H9 (cell line): ENCODE results near the gene HDAC3. TPM values are rescaled to one million over a fixed set of nuclear protein-coding genes. Genes with fewer than 3 reads are reported as not detected.

Experiments used
- DNase-seq: peaks from one replicate; pipeline ENCODE4 v3.0.0-alpha.2; 2017
- H2AFZ ChIP-seq: one replicate; pipeline ENCODE4 v1.6.1; 2013; ENCODE audit warnings: mild to moderate bottlenecking, low read length, control low read depth, moderate library complexity
- H2AK5ac ChIP-seq: 2 replicates; pipeline ENCODE4 v1.6.1; 2013; ENCODE audit warnings: low read length, control low read depth, mixed read lengths; ENCODE audit not compliant: insufficient read length
- H2BK120ac ChIP-seq: one replicate; pipeline ENCODE4 v1.6.1; 2013; ENCODE audit warnings: low read depth, mild to moderate bottlenecking, low read length, control low read depth, inconsistent platforms; ENCODE audit not compliant: poor library complexity, severe bottlenecking
- H2BK12ac ChIP-seq: 2 replicates; pipeline ENCODE4 v1.6.1; 2013; ENCODE audit warnings: low read length, control low read depth, mixed read lengths, low read depth; ENCODE audit not compliant: insufficient read length
- H2BK15ac ChIP-seq: 2 replicates; pipeline ENCODE4 v1.6.1; 2013; ENCODE audit warnings: low read depth, low read length, control low read depth
- H2BK20ac ChIP-seq: one replicate; pipeline ENCODE4 v1.6.1; 2013; ENCODE audit warnings: low read depth, mild to moderate bottlenecking, low read length, control low read depth, inconsistent platforms; ENCODE audit not compliant: poor library complexity, severe bottlenecking
- H2BK5ac ChIP-seq: 2 replicates; pipeline ENCODE4 v1.6.1; 2013; ENCODE audit warnings: low read length, control low read depth, mixed read lengths; ENCODE audit not compliant: insufficient read length
- H3K14ac ChIP-seq: 2 replicates; pipeline ENCODE4 v1.6.1; 2013; ENCODE audit warnings: low read length, control low read depth; ENCODE audit not compliant: insufficient read depth
- H3K18ac ChIP-seq: 2 replicates; pipeline ENCODE4 v1.6.1; 2013; ENCODE audit warnings: low read depth, mild to moderate bottlenecking, mixed read lengths, low read length, control low read depth; ENCODE audit not compliant: insufficient read length
- H3K23ac ChIP-seq: 2 replicates; pipeline ENCODE4 v1.6.1; 2013; ENCODE audit warnings: low read length, control low read depth, mixed read lengths, low read depth; ENCODE audit not compliant: insufficient read length
- H3K23me2 ChIP-seq: 2 replicates; pipeline ENCODE4 v1.6.1; 2013; ENCODE audit warnings: low read depth, mild to moderate bottlenecking, mixed read lengths, low read length, control low read depth; ENCODE audit not compliant: insufficient read length, poor library complexity, severe bottlenecking
- H3K27ac ChIP-seq: 2 replicates; pipeline ENCODE4 v1.5.1; 2013; ENCODE audit warnings: low read length, control low read depth, mixed read lengths, low read depth; ENCODE audit not compliant: insufficient read length
- H3K27me3 ChIP-seq: 2 replicates; pipeline ENCODE4 v1.6.1; 2013; ENCODE audit warnings: low read length, control low read depth, inconsistent platforms; ENCODE audit not compliant: insufficient read depth
- H3K4ac ChIP-seq: 2 replicates; pipeline ENCODE4 v1.6.1; 2013; ENCODE audit warnings: low read depth, mild to moderate bottlenecking, control low read depth, inconsistent platforms, low read length, moderate library complexity
- H3K4me1 ChIP-seq: 2 replicates; pipeline ENCODE4 v1.6.1; 2013; ENCODE audit warnings: low read length, control low read depth, inconsistent platforms; ENCODE audit not compliant: insufficient read depth
- H3K4me2 ChIP-seq: 2 replicates; pipeline ENCODE4 v1.6.1; 2013; ENCODE audit warnings: low read length, control low read depth, mixed read lengths; ENCODE audit not compliant: insufficient read length, insufficient read depth
- H3K56ac ChIP-seq: 2 replicates; pipeline ENCODE4 v1.6.1; 2013; ENCODE audit warnings: low read depth, mild to moderate bottlenecking, mixed read lengths, low read length, control low read depth; ENCODE audit not compliant: insufficient read length
- H3K79me1 ChIP-seq: 2 replicates; pipeline ENCODE4 v1.6.1; 2013; ENCODE audit warnings: low read depth, mild to moderate bottlenecking, moderate library complexity, low read length, control low read depth, inconsistent platforms; ENCODE audit not compliant: insufficient read depth, poor library complexity, severe bottlenecking
- H3K79me2 ChIP-seq: 2 replicates; pipeline ENCODE4 v1.6.1; 2013; ENCODE audit warnings: low read length, control low read depth, inconsistent platforms; ENCODE audit not compliant: insufficient read depth
- H3K9ac ChIP-seq: 2 replicates; pipeline ENCODE4 v1.6.1; 2013; ENCODE audit warnings: low read length, control low read depth, mixed read lengths; ENCODE audit not compliant: insufficient read length; ENCODE audit errors: extremely low read depth
- H3K9me3 ChIP-seq: one replicate; pipeline ENCODE4 v1.6.1; 2013; ENCODE audit warnings: low read depth, low read length, inconsistent platforms; ENCODE audit not compliant: control insufficient read depth
- H3T11ph ChIP-seq: one replicate; pipeline ENCODE4 v1.6.1; 2013; ENCODE audit warnings: mild to moderate bottlenecking, low read length, control low read depth, inconsistent platforms
- H4K20me1 ChIP-seq: one replicate; pipeline ENCODE4 v1.6.1; 2013; ENCODE audit not compliant: control insufficient read depth, insufficient read length, insufficient read depth
- H4K5ac ChIP-seq: 2 replicates; pipeline ENCODE4 v1.6.1; 2013; ENCODE audit warnings: low read depth, mild to moderate bottlenecking, mixed read lengths, low read length, control low read depth; ENCODE audit not compliant: insufficient read length
- H4K8ac ChIP-seq: replicated peaks from 2 replicates; pipeline ENCODE4 v1.6.1; 2013; ENCODE audit warnings: low read length, control low read depth, mixed read lengths, low read depth; ENCODE audit not compliant: insufficient read length
- H4K91ac ChIP-seq: 2 replicates; pipeline ENCODE4 v1.6.1; 2013; ENCODE audit warnings: low read depth, mild to moderate bottlenecking, moderate library complexity, mixed read lengths, low read length, control low read depth; ENCODE audit not compliant: insufficient read length
- H3K27ac Mint-ChIP-seq, 3 experiments: 2 replicates in 2 of 3; 3 replicates in 1 of 3; pipeline ENCODE4 v1.8.0; 2020 to 2021; ENCODE audit warnings: mixed read lengths in 3 of 3, mild to moderate bottlenecking in 1 of 3, moderate library complexity in 1 of 3
- H3K27me3 Mint-ChIP-seq: 2 replicates; pipeline ENCODE4 v1.8.0; 2021; ENCODE audit warnings: low read depth, mild to moderate bottlenecking, moderate library complexity, mixed read lengths
- H3K36me3 Mint-ChIP-seq, 3 experiments: 2 replicates in 2 of 3; 3 replicates in 1 of 3; pipeline ENCODE4 v1.8.0; 2020 to 2021; ENCODE audit warnings: low read depth in 3 of 3, mixed read lengths in 3 of 3; ENCODE audit not compliant: insufficient read depth in 1 of 3
- H3K4me1 Mint-ChIP-seq, 2 experiments: 2 replicates each; pipeline ENCODE4 v1.8.0; 2020; ENCODE audit warnings: mixed read lengths in 2 of 2
- H3K4me3 Mint-ChIP-seq, 2 experiments: 2 replicates in 1 of 2; 3 replicates in 1 of 2; pipeline ENCODE4 v1.8.0; 2020 to 2021; ENCODE audit warnings: mild to moderate bottlenecking in 2 of 2, mixed read lengths in 2 of 2, moderate library complexity in 1 of 2
- H3K9me3 Mint-ChIP-seq, 2 experiments: 2 replicates in 1 of 2; 3 replicates in 1 of 2; pipeline ENCODE4 v1.8.0; 2020; ENCODE audit warnings: mild to moderate bottlenecking in 2 of 2, mixed read lengths in 2 of 2, moderate library complexity in 1 of 2
- WGBS: extraction: QIAGEN DNeasy Blood & Tissue Kit; methylation state at CpG from one replicate; pipeline ENCODE4 v1.1.7; 2013; ENCODE audit warnings: missing lambda C conversion rate, low lambda C conversion rate, mixed read lengths; ENCODE audit not compliant: insufficient read length; ENCODE audit errors: extremely low coverage; 5-methylcytosine and 5-hydroxymethylcytosine counted together
- total RNA-seq: library from RNA; stranded (reverse); gene quantifications from 2 replicates; pipeline ENCODE4 v1.2.1, GENCODE V29; 2021
- TF ChIP-seq, protein P1 (sequence below): fragments of 200-600 bp; sonication (generic); conservative IDR thresholded peaks from 3 replicates; pipeline ENCODE4 v1.8.0; 2021; ENCODE audit warnings: antibody characterized with exemption, mild to moderate bottlenecking

Gene HDAC3
- total RNA-seq, 1 experiment from 2014 or later: 98.3 TPM

DNA sequence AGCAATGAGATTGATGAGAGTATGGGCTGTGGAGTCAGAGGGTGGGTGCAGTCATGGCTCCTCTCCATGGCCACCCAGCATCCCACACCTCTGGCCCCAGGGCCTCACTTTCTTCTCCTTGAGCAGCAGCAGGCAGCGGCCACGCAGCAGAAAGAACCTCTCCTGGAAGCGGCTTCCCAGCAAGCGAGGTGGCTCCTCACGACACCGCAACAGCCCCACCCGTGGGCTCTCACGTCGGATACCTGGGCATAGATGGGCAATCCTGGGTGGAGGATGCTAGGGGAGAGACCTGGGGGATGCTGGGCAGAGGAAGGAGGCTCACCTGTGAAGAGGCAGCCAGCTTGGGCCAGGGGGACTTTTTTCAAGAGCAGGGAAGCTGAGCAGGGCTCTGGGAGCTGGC, 19.7 kb upstream of the HDAC3 start:
- Histone ChIP-seq H3K9ac (no peak overlapping the region), H3K79me1 (no peaks in the 10 kb centered on the region), H3K27me3 (no peaks in the 10 kb centered on the region), H2BK120ac (no peak overlapping the region), H3T11ph (no peak overlapping the region), H2BK5ac (no peak overlapping the region), H2BK15ac (no peak overlapping the region), H2AK5ac (no peak overlapping the region), H3K79me2 (no peaks in the 10 kb centered on the region), H3K23ac (no peak overlapping the region), H2AFZ (no peak overlapping the region), H3K23me2 (peaks cover 3% of the 10 kb centered on the region), H2BK20ac (no peak overlapping the region), H3K4me2 (no peak overlapping the region), H3K14ac (no peak overlapping the region), H4K20me1 (no peaks in the 10 kb centered on the region), H3K27ac (no peak overlapping the region), H4K8ac (no peak overlapping the region), H3K56ac (no peak overlapping the region), H2BK12ac (no peak overlapping the region), H3K4ac (no peak overlapping the region), H4K91ac (no peak overlapping the region), H4K5ac (no peak overlapping the region), H3K18ac (no peak overlapping the region), H3K9me3 (no peaks in the 10 kb centered on the region), H3K4me1 (no peaks in the 10 kb centered on the region)
- H3K9me3 Mint-ChIP-seq: no peaks in the 10 kb centered on the region; a peak in 1 of 5 replicates
- H3K36me3 Mint-ChIP-seq: peaks cover 35 to 63% (median 40%) of the 10 kb centered on the region in 3 experiments
- no peak for DNase-seq
- H3K27ac Mint-ChIP-seq: no peak overlapping the region
- H3K27me3 Mint-ChIP-seq: peaks cover 7% of the 10 kb centered on the region; the same call in 1 of the 2 replicates
- no peak overlapping the region for H3K4me3 Mint-ChIP-seq
- TF ChIP-seq, protein P1, sequence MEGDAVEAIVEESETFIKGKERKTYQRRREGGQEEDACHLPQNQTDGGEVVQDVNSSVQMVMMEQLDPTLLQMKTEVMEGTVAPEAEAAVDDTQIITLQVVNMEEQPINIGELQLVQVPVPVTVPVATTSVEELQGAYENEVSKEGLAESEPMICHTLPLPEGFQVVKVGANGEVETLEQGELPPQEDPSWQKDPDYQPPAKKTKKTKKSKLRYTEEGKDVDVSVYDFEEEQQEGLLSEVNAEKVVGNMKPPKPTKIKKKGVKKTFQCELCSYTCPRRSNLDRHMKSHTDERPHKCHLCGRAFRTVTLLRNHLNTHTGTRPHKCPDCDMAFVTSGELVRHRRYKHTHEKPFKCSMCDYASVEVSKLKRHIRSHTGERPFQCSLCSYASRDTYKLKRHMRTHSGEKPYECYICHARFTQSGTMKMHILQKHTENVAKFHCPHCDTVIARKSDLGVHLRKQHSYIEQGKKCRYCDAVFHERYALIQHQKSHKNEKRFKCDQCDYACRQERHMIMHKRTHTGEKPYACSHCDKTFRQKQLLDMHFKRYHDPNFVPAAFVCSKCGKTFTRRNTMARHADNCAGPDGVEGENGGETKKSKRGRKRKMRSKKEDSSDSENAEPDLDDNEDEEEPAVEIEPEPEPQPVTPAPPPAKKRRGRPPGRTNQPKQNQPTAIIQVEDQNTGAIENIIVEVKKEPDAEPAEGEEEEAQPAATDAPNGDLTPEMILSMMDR: no peak
- no CpG with 5 or more reads among the region's 9 CpGs for WGBS
- H3K4me1 Mint-ChIP-seq: peaks cover 9% of the 10 kb centered on the region in 2 experiments
